SK-N-SH (cell line): ENCODE measurements around the gene FFAR3. TPM values are rescaled to one million over a fixed set of nuclear protein-coding genes. Genes with fewer than 3 reads are reported as not detected.

ENCODE experiments used
- CTCF ChIA-PET: fragments of 300-600, 350-600 bp; formaldehyde crosslinking; extraction: SDS; loops from one replicate; lab custom pipeline; 2021; lab: Yijun Ruan, JAX
- POLR2A ChIA-PET: fragments of 350-600 bp; sonication (Branson Sonifier 250); formaldehyde crosslinking; extraction: SDS; loops from one replicate; lab custom pipeline; 2020; ENCODE audit warnings: antibody characterized with exemption, inconsistent platforms; lab: Yijun Ruan, JAX
- DNase-seq: peaks from one replicate; pipeline ENCODE4 v3.0.0; 2012
- H2AFZ ChIP-seq: fragments of 200-600 bp; sonication (generic); 2 replicates; pipeline ENCODE4 v1.8.1; 2016; ENCODE audit warnings: antibody characterized with exemption, mild to moderate bottlenecking, low read depth
- H3F3A ChIP-seq: fragments of 200-600 bp; sonication (generic); replicated peaks from 2 replicates; pipeline ENCODE3; 2016; ENCODE audit warnings: antibody characterized with exemption, mild to moderate bottlenecking; ENCODE audit not compliant: insufficient read depth
- H3K27ac ChIP-seq, 2 experiments: fragments of 200-500 bp in 1 of 2; fragments of 200-600 bp in 1 of 2; sonication (Bioruptor generic) in 1 of 2; sonication (generic), shearing (Covaris generic) in 1 of 2; 2 replicates each; pipeline versions ENCODE4 v1.5.1 to v1.6.1; 2014 to 2016; ENCODE audit warnings: low read depth in 2 of 2, inconsistent platforms in 1 of 2, low read length in 1 of 2, mild to moderate bottlenecking in 1 of 2, mixed read lengths in 1 of 2
- H3K27me3 ChIP-seq: fragments of 200-600 bp; sonication (generic), shearing (Covaris generic); 2 replicates; pipeline ENCODE4 v1.6.1; 2016; ENCODE audit warnings: mixed run types; ENCODE audit not compliant: insufficient read depth
- H3K36me3 ChIP-seq, 2 experiments: fragments of 200-500 bp in 1 of 2; fragments of 200-600 bp in 1 of 2; sonication (Bioruptor generic) in 1 of 2; sonication (generic) in 1 of 2; replicated peaks in 1 of 2; 2 replicates each; pipeline versions ENCODE3 to v1.5.1; 2014 to 2016; ENCODE audit warnings: low read length in 1 of 2, mild to moderate bottlenecking in 1 of 2; ENCODE audit not compliant: insufficient read depth in 2 of 2, control insufficient read depth in 1 of 2
- H3K4me1 ChIP-seq, 2 experiments: fragments of 200-500 bp in 1 of 2; fragments of 200-600 bp in 1 of 2; sonication (Bioruptor generic) in 1 of 2; sonication (generic), shearing (Covaris generic) in 1 of 2; 2 replicates each; pipeline versions ENCODE4 v1.5.1 to v1.6.1; 2014 to 2016; ENCODE audit warnings: low read depth in 1 of 2, low read length in 1 of 2, mixed run types in 1 of 2; ENCODE audit not compliant: insufficient read depth in 2 of 2, control insufficient read depth in 1 of 2
- H3K4me2 ChIP-seq: fragments of 200-600 bp; sonication (generic), shearing (Covaris generic); 2 replicates; pipeline ENCODE4 v1.6.1; 2017; ENCODE audit warnings: mixed run types
- H3K4me3 ChIP-seq, 2 experiments: fragments of 200-500 bp in 1 of 2; fragments of 200-600 bp in 1 of 2; sonication (Bioruptor generic) in 1 of 2; sonication (generic), shearing (Covaris generic) in 1 of 2; 2 replicates each; pipeline versions ENCODE4 v1.5.1 to v1.8.1; 2014 to 2016; ENCODE audit warnings: low read depth in 2 of 2, inconsistent platforms in 1 of 2, low read length in 1 of 2, mild to moderate bottlenecking in 1 of 2, mixed read lengths in 1 of 2, moderate library complexity in 1 of 2
- H3K79me2 ChIP-seq: fragments of 200-600 bp; sonication (generic); 2 replicates; pipeline ENCODE4 v1.8.1; 2017; ENCODE audit warnings: mild to moderate bottlenecking; ENCODE audit not compliant: insufficient read depth
- H3K9ac ChIP-seq: fragments of 200-600 bp; sonication (generic); 2 replicates; pipeline ENCODE4 v1.6.1; 2017; ENCODE audit warnings: mixed run types
- H3K9me2 ChIP-seq: fragments of 200-600 bp; sonication (generic); 2 replicates; pipeline ENCODE4 v1.6.1; 2017; ENCODE audit warnings: mixed run types
- H3K9me3 ChIP-seq: fragments of 200-600 bp; sonication (generic); 2 replicates; pipeline ENCODE4 v1.6.1; 2017; ENCODE audit warnings: mixed run types, mild to moderate bottlenecking, moderate library complexity
- H4K20me1 ChIP-seq: fragments of 200-600 bp; sonication (generic); 2 replicates; pipeline ENCODE4 v1.6.1; 2017; ENCODE audit warnings: mild to moderate bottlenecking, mixed run types; ENCODE audit not compliant: insufficient read depth
- CHD2 ChIP-seq: fragments of 150-350 bp; IDR thresholded peaks from 2 replicates; pipeline ENCODE4 v1.6.1; 2018; ENCODE audit warnings: low read length; ENCODE audit not compliant: partially characterized antibody
- CTCF ChIP-seq: fragments of 200-600 bp; sonication (generic); IDR thresholded peaks from 2 replicates; pipeline ENCODE4 v1.6.1; 2017; ENCODE audit warnings: antibody characterized with exemption, mild to moderate bottlenecking, moderate library complexity
- EP300 ChIP-seq, 2 experiments: IDR thresholded peaks; 2 replicates each; pipeline versions ENCODE4 v1.4.0 to v1.6.1; 2012; ENCODE audit warnings: borderline replicate concordance in 1 of 2, low read depth in 1 of 2, low read length in 1 of 2
- EZH2phosphoT487 ChIP-seq: fragments of 200-600 bp; sonication (generic); IDR thresholded peaks from 2 replicates; pipeline ENCODE4 v1.6.1; 2017; ENCODE audit warnings: low read depth, mixed run types, mild to moderate bottlenecking, antibody characterized with exemption, moderate library complexity, borderline replicate concordance
- FOXM1 ChIP-seq: IDR thresholded peaks from 2 replicates; pipeline ENCODE4 v1.4.0; 2012; ENCODE audit warnings: low read depth, mild to moderate bottlenecking
- MEF2A ChIP-seq: IDR thresholded peaks from 2 replicates; pipeline ENCODE4 v1.4.0; 2012; ENCODE audit warnings: low read depth, borderline replicate concordance
- MXI1 ChIP-seq: IDR thresholded peaks from 2 replicates; pipeline ENCODE4 v1.6.1; 2012; ENCODE audit warnings: mild to moderate bottlenecking, low read depth, low read length, improper control_type of control experiment
- NFIC ChIP-seq: IDR thresholded peaks from 2 replicates; pipeline ENCODE4 v1.4.0; 2012; ENCODE audit warnings: borderline replicate concordance
- NRF1 ChIP-seq: IDR thresholded peaks from 2 replicates; pipeline ENCODE4 v1.6.1; 2012; ENCODE audit warnings: low read depth, mild to moderate bottlenecking, low read length
- RAD21 ChIP-seq: IDR thresholded peaks from 2 replicates; pipeline ENCODE4 v1.6.1; 2012; ENCODE audit warnings: mild to moderate bottlenecking, low read length
- RCOR1 ChIP-seq: fragments of 150-350 bp; IDR thresholded peaks from 2 replicates; pipeline ENCODE4 v1.6.1; 2017; ENCODE audit warnings: antibody characterized with exemption, low read length
- TCF12 ChIP-seq: IDR thresholded peaks from 2 replicates; pipeline ENCODE4 v1.4.0; 2012
- USF1 ChIP-seq: IDR thresholded peaks from 2 replicates; pipeline ENCODE4 v1.4.0; 2012; ENCODE audit warnings: low read depth, borderline replicate concordance
- USF2 ChIP-seq: fragments of 150-350 bp; IDR thresholded peaks from 2 replicates; pipeline ENCODE4 v1.6.1; 2017; ENCODE audit warnings: antibody characterized with exemption, low read length, low read depth, borderline replicate concordance
- WGBS: methylation state at CpG from one replicate; pipeline ENCODE4 v1.1.6; 2017; ENCODE audit warnings: low lambda C conversion rate; 5-methylcytosine and 5-hydroxymethylcytosine counted together
- polyA plus RNA-seq, 3 experiments: library from polyadenylated mRNA; depleted of rRNA; stranded (reverse); fragments of >200 nt; gene quantifications; 2 replicates each; pipeline ENCODE4 v1.2.3, GENCODE V29; 2012

The FFAR3 gene
- polyA plus RNA-seq, 1 of the 3 experiments (the other 2 are of a cell fraction): not detected

DNA sequence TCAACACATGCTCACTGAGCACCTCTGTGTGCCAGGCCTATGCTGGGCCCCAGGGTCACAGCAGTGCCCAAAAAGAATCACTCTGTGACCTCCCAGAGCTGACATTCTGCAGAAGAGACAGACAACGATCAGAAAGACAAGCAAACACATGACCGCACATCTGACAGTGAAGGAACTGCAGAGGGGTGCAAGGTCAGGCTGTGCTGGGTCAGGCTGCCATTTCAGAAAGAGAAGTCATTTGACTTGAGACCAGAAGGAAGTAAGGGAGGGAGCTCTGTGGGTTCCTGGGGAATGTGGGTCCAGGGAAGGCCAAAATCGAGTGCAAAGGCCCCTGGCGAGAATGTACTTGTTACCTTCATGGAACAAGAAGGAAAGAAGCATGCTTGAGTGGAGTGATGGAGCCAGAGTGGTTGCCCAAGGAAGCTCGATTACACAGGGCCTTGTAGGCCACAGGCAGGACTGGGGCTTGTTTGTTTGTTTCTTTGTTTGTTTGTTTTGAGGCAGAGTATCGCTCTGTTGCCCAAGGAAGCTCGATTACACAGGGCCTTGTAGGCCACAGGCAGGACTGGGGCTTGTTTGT, 40.7 kb upstream of the FFAR3 start:
- POLR2A ChIA-PET: no interaction called here
- Histone ChIP-seq H3F3A (no peaks in the 10 kb centered on the region), H3K27me3 (no peaks in the 10 kb centered on the region), H4K20me1 (no peaks in the 10 kb centered on the region), H3K4me3 (no peak overlapping the region), H3K27ac (no peak overlapping the region), H3K4me2 (no peak overlapping the region), H2AFZ (no peak overlapping the region), H3K36me3 (no peaks in the 10 kb centered on the region), H3K79me2 (no peaks in the 10 kb centered on the region), H3K9me3 (no peaks in the 10 kb centered on the region), H3K4me1 (no peaks in the 10 kb centered on the region), H3K9me2 (no peaks in the 10 kb centered on the region), H3K9ac (no peak overlapping the region)
- TF ChIP-seq USF2 (no peak), EZH2phosphoT487 (no peak), RAD21 (no peak), CTCF (no peak), NFIC (no peak), FOXM1 (no peak), NRF1 (no peak), TCF12 (no peak), CHD2 (no peak), RCOR1 (no peak), MEF2A (no peak), MXI1 (no peak), USF1 (no peak), EP300 (IDR thresholded peaks at IDR 0.05; ENCODE audit: borderline replicate concordance in 1 of 2, low read depth in 1 of 2, low read length in 1 of 2) (no peak)
- CTCF ChIA-PET: interaction anchor here (1.6 kb wide), 1 partner anchor 178 kb away, joined by 4 read pairs; no protein-coding TSS in a partner anchor
- no peak for DNase-seq
- 65% methylated on average over 7 of the region's 7 CpGs for WGBS
